ENCODE results near the gene ST6GALNAC3. TPM values are rescaled to one million over a fixed set of nuclear protein-coding genes. Genes with fewer than 3 reads are reported as not detected.

ST6GALNAC3 gene
- total RNA-seq, 1 donor from 2014 or later: 7.3 TPM

DNA sequence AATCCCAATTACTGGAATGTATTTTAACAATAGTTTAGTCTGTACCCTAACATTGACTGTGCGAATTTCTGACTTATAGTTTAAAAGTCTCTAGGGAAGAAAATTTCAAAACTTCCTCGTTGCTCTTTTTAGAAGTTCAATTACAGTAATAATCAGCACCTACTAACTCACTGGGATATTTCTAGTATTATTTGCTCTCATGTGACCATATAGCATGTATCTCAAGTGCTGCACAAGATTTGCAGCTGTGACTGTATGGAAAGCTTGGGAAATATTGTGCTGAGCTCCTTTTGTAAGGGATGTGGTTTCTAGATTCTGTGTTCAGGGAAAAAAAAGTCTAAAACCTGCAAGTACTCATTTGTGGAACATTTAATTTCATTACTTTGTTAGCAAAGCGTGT lies 153.1 kb downstream of the ST6GALNAC3 start:
- Mint-ChIP-seq H3K4me3 (ENCODE audit: unreplicated experiment) (no peak overlapping the region), H3K27ac (ENCODE audit: unreplicated experiment) (no peak overlapping the region), H3K4me1 (ENCODE audit: unreplicated experiment) (no peaks in the 10 kb centered on the region), H3K36me3 (ENCODE audit: unreplicated experiment) (no peaks in the 10 kb centered on the region), H3K27me3 (ENCODE audit: unreplicated experiment) (no peaks in the 10 kb centered on the region), H3K9me3 (ENCODE audit: unreplicated experiment) (no peaks in the 10 kb centered on the region)
- DNase-seq (ENCODE audit: extremely low spot score, unreplicated experiment): no peak
- TF ChIP-seq, protein P1, sequence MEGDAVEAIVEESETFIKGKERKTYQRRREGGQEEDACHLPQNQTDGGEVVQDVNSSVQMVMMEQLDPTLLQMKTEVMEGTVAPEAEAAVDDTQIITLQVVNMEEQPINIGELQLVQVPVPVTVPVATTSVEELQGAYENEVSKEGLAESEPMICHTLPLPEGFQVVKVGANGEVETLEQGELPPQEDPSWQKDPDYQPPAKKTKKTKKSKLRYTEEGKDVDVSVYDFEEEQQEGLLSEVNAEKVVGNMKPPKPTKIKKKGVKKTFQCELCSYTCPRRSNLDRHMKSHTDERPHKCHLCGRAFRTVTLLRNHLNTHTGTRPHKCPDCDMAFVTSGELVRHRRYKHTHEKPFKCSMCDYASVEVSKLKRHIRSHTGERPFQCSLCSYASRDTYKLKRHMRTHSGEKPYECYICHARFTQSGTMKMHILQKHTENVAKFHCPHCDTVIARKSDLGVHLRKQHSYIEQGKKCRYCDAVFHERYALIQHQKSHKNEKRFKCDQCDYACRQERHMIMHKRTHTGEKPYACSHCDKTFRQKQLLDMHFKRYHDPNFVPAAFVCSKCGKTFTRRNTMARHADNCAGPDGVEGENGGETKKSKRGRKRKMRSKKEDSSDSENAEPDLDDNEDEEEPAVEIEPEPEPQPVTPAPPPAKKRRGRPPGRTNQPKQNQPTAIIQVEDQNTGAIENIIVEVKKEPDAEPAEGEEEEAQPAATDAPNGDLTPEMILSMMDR (IDR thresholded peaks at IDR 0.05): no peak

DNA sequence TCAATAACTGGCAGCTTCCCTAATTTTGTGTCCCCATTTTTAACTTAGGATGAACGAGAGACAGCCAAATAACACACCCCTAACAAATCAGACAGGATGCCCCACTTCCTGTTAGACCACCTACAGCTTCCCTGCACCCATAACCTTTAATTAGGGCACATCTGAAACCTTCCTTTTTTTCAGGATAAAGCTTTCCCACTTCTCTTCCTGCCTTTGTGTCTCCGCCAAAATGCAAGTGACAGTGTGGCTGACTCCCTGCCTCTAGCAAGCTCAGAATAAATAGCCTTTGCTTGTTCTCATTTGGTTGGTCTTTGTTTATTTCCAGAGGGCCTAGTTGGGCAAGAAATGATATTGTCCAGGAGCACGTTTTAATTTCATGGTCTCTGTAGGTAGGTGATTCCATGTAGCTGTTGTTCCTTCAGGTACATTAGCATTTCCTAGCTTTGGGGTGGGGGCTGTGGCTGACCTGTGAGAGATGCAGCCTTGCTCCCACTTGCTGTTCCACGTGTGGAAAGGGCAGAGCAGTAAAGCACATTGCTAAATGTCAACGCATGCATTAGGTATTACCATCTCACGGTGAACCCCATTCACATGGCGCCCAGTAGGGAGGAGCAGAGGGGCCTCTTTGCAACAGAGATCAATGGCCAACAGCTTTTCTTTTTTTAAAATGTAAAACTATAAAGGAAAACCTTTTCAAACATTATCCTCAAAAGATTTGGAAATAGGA lies 154.9 kb downstream of the ST6GALNAC3 start:
- no peak for DNase-seq (ENCODE audit: extremely low spot score, unreplicated experiment)
- TF ChIP-seq, protein P1 (IDR thresholded peaks at IDR 0.05): no peak
- Mint-ChIP-seq H3K4me3 (ENCODE audit: unreplicated experiment) (no peak overlapping the region), H3K27me3 (ENCODE audit: unreplicated experiment) (no peaks in the 10 kb centered on the region), H3K4me1 (ENCODE audit: unreplicated experiment) (no peaks in the 10 kb centered on the region), H3K36me3 (ENCODE audit: unreplicated experiment) (no peaks in the 10 kb centered on the region), H3K27ac (ENCODE audit: unreplicated experiment) (no peak overlapping the region), H3K9me3 (ENCODE audit: unreplicated experiment) (no peaks in the 10 kb centered on the region)

DNA sequence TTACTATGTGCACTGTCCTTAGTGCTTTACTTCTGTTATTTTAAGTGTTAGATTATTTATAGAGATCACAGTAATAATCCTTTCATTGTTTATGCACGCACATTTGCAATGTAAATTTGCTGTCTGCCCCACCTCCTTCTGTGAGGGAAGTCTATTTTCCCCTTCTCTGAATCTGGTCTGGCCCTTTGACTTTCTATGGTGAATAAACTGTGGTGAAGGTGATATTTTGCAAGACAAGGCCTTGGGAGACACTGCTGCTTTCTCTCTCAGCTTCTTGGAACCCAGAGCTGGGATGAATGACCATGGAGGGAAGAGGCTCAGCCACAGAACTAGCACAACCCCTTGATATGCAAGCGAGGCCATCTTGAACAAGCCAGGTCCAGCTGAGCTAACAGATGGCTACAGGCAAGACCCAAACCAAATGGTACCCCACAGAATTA lies 156.3 kb downstream of the ST6GALNAC3 start:
- Mint-ChIP-seq H3K9me3 (ENCODE audit: unreplicated experiment) (no peaks in the 10 kb centered on the region), H3K36me3 (ENCODE audit: unreplicated experiment) (no peaks in the 10 kb centered on the region), H3K4me1 (ENCODE audit: unreplicated experiment) (no peaks in the 10 kb centered on the region), H3K4me3 (ENCODE audit: unreplicated experiment) (no peak overlapping the region), H3K27me3 (ENCODE audit: unreplicated experiment) (no peaks in the 10 kb centered on the region), H3K27ac (ENCODE audit: unreplicated experiment) (no peak overlapping the region)
- TF ChIP-seq, protein P1 (IDR thresholded peaks at IDR 0.05): no peak
- no peak for DNase-seq (ENCODE audit: extremely low spot score, unreplicated experiment)

DNA sequence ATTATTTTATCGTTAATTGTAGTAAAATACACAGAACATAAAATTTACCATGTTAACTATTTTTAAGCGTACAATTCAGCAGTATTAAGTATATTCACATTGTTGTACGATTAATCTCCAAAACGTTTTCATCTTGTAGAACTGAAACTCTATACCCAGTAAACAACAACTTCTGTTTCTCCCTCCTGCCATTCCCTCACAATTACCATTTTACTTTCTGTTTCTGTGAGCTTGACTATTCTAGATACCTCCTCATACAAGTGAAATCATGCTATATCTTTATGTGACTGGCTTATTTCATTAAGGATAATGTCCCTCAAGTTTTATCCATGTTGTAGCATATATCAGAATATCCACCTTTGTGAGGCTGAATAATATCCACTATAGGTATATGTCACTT lies 156.8 kb downstream of the ST6GALNAC3 start:
- Mint-ChIP-seq H3K4me3 (ENCODE audit: unreplicated experiment) (no peak overlapping the region), H3K27me3 (ENCODE audit: unreplicated experiment) (no peaks in the 10 kb centered on the region), H3K4me1 (ENCODE audit: unreplicated experiment) (no peaks in the 10 kb centered on the region), H3K9me3 (ENCODE audit: unreplicated experiment) (no peaks in the 10 kb centered on the region), H3K36me3 (ENCODE audit: unreplicated experiment) (no peaks in the 10 kb centered on the region), H3K27ac (ENCODE audit: unreplicated experiment) (no peak overlapping the region)
- no peak for DNase-seq (ENCODE audit: extremely low spot score, unreplicated experiment)
- TF ChIP-seq, protein P1 (IDR thresholded peaks at IDR 0.05): no peak

DNA sequence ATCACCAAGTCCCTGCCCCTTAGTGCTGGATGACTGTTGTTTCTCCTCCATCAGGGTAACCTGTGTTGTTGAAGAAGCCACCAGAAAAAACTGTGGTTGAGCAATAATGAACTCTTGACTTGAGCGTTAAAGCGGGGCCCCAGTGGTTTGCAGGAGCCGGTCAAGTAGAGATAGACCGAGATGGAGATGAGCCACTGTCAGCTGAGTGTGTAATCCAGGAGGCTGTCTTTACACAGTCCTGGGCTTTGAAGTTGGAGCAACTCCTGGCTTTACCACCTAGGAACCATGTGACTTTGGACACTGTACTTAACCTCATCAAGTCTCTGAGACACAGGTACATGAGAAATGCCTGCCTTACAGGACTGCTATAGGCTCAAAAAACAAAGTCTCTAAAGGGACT lies 158.1 kb downstream of the ST6GALNAC3 start:
- no peak for DNase-seq (ENCODE audit: extremely low spot score, unreplicated experiment)
- Mint-ChIP-seq H3K27me3 (ENCODE audit: unreplicated experiment) (no peaks in the 10 kb centered on the region), H3K4me3 (ENCODE audit: unreplicated experiment) (no peak overlapping the region), H3K9me3 (ENCODE audit: unreplicated experiment) (no peaks in the 10 kb centered on the region), H3K36me3 (ENCODE audit: unreplicated experiment) (no peaks in the 10 kb centered on the region), H3K4me1 (ENCODE audit: unreplicated experiment) (no peaks in the 10 kb centered on the region), H3K27ac (ENCODE audit: unreplicated experiment) (no peak overlapping the region)
- TF ChIP-seq, protein P1 (IDR thresholded peaks at IDR 0.05): no peak
